HPDE6-E6E7 (cell line): ENCODE measurements around the gene MAF.

Experiments used
- DNase-seq: peaks from one replicate; pipeline ENCODE4 v3.0.0; 2011; ENCODE audit warnings: missing footprints; ENCODE audit errors: extremely low spot score

Gene MAF

GRCh38 chr16:79589601-79590102 is 10.9 kb downstream of the MAF start:
- no peak for DNase-seq

DNA sequence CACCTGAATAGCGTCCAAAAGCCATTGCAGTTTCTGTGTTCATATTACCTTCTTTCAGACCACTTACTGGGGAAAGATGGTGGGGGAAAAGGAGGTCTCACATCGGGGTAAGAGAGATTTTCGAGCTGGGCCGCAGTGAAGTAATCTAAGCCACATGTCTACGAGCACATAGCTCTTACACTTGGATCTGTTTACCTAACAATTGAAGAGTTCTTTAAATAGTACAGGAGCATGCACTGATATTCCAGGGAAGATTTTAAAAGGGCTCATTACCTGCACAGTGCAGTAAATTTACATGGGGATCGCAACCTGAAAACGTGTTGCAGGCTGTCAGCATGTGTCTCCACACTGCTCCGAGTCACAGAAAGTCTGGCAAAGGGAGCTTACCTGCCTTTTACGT is 12.6 kb downstream of the MAF start:
- no peak for DNase-seq

DNA sequence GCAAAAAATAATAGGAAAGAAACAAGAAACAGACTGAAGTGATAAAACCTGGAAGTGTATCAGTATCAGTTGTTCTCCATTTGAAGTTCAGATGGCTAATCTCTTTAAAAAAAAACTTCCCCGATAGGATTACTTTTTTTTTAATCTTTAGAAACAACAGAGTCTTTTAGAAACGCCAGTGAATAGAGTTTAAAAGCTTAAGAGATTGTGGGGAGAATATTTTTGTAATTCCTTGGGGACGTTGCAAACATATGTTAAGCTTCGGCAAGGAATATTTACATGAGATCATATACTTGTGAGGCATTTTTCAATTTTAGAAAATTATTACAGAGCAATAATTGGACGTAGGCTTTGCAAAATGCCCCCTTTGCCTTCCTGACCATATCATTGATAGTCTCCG is 13.2 kb downstream of the MAF start:
- no peak for DNase-seq

- no peak for DNase-seq
These were observed 17.7 kb downstream of the MAF start for GRCh38 chr16:79582789-79583188.

DNA sequence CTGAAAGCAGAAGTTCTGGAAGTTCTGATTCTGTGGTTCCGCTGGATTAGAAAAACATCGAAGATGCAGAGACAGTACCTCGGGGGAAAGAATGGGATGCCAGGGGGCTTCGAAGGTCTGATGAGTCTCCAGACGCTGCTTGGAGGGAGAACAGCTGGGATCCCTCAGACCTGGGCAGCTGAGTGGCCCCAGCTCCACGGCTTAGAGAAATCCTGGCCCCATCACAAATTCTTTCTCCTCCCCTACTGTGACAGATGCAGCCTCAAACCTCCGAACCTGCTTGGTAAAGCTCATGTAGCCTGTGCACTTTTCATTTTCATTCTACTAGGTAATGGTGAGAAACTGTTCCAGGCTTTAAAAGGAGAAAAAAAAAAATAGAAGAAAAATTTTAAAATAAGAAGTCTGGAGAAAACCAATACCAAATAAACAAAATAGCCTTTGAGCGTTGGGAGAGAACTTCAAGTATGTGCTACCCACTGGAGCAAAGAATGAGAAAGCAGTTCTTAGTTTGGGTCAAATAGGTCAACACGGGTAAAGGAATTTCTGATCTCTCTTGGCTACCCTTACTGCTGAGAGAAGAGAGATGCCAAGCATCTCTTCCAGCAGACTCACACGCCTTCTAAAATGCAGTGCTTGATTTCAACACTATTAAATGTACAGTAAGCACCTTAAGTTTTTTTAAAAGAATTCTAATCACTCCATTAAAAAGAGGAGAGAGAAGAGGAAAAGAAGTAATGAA is 19.9 kb downstream of the MAF start:
- no peak for DNase-seq

GRCh38 chr16:79576602-79577001 is 23.9 kb downstream of the MAF start:
- no peak for DNase-seq

DNA sequence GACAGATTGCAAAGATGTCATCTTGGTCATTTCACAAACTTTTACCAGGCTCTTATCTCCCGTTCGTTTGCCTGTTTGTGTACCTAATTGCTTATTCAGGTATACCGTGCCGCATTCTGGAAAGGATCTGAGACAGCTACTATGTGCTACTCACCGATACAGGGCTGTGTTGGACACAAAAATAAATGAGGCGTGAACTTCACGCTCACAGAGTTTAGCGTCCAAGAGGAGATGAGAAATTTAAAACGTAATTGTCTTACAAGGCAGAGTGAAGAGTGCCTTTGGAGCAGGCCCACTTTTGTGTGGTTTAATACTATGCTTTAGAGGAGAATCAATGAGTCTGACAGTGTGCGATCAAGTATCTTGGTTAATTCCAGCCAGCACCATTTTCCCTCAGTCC is 26.7 kb downstream of the MAF start:
- no peak for DNase-seq

GRCh38 chr16:79573071-79573470 is 27.5 kb downstream of the MAF start:
- no peak for DNase-seq

GRCh38 chr16:79571903-79572535 is 28.5 kb downstream of the MAF start:
- no peak for DNase-seq

DNA sequence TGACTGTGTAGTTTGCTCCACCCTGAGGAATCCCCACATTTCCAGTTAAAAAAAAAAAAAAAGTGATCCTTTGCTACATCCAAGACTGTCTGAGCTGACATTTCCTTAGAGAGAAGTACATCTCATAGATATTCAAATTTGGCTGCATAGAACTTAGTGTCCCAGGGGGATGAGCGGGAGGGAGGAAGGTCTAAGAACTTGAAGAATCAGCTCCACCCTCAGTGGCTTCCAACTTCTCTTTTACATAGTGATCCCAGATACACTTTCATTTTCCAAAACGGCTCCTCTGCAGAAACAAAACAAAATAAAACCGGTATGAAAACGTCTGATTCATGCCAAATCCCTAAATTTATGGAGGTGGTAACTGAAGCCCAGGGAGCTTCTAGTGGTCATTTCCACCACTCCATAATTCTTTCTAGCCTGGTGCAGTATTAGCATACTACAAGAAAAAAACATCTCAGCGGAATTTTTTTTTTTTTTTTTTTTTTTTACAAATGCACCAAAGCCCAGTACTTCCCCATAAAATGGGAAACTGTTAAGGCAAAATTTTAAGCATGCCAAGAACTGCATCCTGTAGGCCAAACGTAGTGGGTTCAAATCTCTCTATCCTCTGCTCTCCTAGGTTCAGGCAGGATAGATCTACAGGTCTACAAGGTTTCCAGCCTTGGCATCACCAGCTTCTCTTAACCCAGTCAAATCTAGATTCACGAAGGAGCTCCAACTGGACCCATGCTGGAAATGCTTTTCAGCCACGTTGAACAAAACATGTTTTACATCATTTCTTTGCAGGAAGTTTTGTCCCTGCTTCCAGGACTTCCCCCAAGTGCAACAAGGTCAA is 29.3 kb downstream of the MAF start:
- no peak for DNase-seq

DNA sequence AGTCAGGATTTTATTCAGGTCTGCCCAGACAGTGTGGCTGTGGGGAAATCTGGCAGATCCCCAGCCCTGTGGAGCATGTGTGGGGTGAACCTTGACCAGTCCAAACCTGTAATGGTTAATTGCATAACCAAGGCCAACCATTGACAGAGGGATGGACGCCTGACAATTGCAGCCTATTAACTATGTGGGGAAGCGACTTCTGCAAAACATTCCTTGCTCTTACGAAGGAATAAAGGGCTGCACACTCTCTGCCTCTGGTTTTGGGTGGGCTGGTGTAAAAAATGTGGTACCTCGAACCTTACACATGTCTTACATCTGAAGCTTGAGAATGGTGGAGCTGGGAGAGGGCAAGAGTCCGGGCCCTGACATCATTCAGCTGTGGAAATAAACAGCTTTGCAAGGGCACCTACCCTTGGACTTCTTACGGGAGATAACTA is 35.8 kb downstream of the MAF start:
- DNase-seq, result no peak

GRCh38 chr16:79563921-79564320 is 36.6 kb downstream of the MAF start:
- DNase-seq, result no peak

DNA sequence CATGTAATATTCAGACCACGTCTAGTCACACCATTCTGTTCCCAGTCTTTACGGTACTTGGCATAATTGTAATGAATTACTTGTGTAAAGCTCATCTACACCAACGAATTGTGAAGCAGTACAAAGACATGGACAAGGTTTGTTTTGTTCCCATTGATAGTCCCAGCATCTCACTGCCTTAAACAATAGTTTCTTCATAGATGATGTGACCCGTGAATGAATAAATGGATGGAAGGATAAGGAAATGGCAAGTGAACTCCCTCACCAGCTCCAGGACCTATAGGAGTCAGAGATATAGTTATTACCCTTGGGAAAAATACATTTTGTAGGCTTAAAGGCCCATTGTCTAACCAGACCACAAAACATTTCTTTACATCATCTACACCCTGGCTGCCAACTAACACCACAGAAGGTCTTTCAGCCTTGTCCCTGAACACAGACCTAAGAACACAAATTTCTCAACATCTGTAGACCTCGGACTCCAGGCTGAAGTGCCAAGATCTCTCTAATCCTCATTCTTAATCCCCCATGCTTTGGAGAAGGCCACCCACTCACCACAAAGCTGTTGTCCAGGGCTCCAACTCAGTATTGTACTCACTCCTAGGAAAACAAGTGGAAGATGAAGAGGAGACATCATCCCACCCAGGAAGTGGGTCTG is 38.2 kb downstream of the MAF start:
- no peak for DNase-seq

GRCh38 chr16:79561729-79562128 is 38.8 kb downstream of the MAF start:
- no peak for DNase-seq

- DNase-seq, result no peak
These were observed 39.6 kb downstream of the MAF start for GRCh38 chr16:79560923-79561322.

DNA sequence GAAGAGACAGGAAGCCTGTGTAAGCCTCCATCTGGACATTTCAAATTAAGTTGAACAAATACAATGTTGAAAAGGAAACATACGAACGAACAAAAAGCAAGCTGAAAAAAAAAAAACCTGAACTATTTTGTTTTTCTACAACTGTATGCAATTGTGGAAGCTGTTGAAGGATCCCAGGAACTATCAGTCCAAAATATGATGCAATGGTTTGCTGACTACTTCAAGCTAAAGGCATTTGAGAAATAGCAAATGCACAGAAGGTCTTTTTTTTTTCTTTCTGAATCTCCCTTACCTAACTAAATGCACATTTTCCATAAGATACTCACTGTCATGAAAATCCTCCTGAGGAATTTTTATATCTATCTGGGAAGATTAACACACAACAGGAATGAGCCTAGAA is 40.2 kb downstream of the MAF start:
- no peak for DNase-seq

GRCh38 chr16:79559532-79559931 is 41.0 kb downstream of the MAF start:
- no peak for DNase-seq

- no peak for DNase-seq
These were observed 43.1 kb downstream of the MAF start for GRCh38 chr16:79557421-79557820.

- no peak for DNase-seq
These were observed 45.6 kb downstream of the MAF start for GRCh38 chr16:79554912-79555311.

GRCh38 chr16:79550373-79550772 is 50.2 kb downstream of the MAF start:
- DNase-seq, result no peak

DNA sequence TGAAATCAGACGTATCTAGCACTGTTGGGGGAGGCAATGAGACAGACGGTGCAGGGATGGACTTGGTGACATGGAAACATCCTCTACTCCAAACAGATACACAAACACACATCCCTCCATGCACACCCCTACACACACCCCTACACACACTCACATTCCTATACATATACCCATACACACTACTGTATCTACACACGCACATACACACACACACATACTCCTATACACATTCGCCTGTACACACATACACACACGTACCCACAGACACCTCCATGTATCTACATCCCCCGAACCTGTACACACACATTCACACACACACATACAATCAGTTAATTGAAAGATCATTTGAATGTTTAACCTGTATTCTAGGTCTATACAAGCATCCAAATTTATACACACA is 53.5 kb downstream of the MAF start:
- no peak for DNase-seq
